ES-I3 (cell line): ENCODE measurements around the gene NDC1.

ENCODE experiments used
- H3K36me3 ChIP-seq: 2 replicates; pipeline ENCODE4 v1.6.1; 2013; ENCODE audit warnings: mild to moderate bottlenecking, low read length, control low read depth, moderate library complexity; ENCODE audit not compliant: insufficient read depth
- H3K4me1 ChIP-seq: 2 replicates; pipeline ENCODE4 v1.6.1; 2013; ENCODE audit warnings: mild to moderate bottlenecking, control low read depth, low read length; ENCODE audit not compliant: insufficient read depth
- H3K9ac ChIP-seq: 2 replicates; pipeline ENCODE4 v1.6.1; 2013; ENCODE audit warnings: low read depth, mild to moderate bottlenecking, low read length, moderate library complexity
- H3K9me3 ChIP-seq: 2 replicates; pipeline ENCODE4 v1.6.1; 2013; ENCODE audit warnings: mild to moderate bottlenecking, low read length, moderate library complexity; ENCODE audit not compliant: control insufficient read depth, insufficient read depth

Gene NDC1

GRCh38 chr1:53810007-53810406 lies 28.1 kb downstream of the NDC1 start:
- Histone ChIP-seq H3K9ac (no peak overlapping the region), H3K4me1 (0 out of 2 replicates have a peak, but pooled peaks cover 8% of the 10 kb centered on the region), H3K9me3 (no peaks in the 10 kb centered on the region), H3K36me3 (peaks cover 9% of the 10 kb centered on the region)

GRCh38 chr1:53807916-53808315 lies 30.2 kb downstream of the NDC1 start:
- Histone ChIP-seq H3K36me3 (peaks cover 11% of the 10 kb centered on the region), H3K9ac (no peak overlapping the region), H3K4me1 (0 out of 2 replicates have a peak, but pooled peaks cover 8% of the 10 kb centered on the region), H3K9me3 (no peaks in the 10 kb centered on the region)

- Histone ChIP-seq H3K9ac (no peak overlapping the region), H3K36me3 (peaks cover 11% of the 10 kb centered on the region; the same call in 1 of the 2 replicates), H3K4me1 (no peaks in the 10 kb centered on the region), H3K9me3 (no peaks in the 10 kb centered on the region)
Observed at GRCh38 chr1:53804791-53805505, 33.1 kb downstream of the NDC1 start.

- Histone ChIP-seq H3K9me3 (no peaks in the 10 kb centered on the region), H3K4me1 (no peaks in the 10 kb centered on the region), H3K36me3 (peaks cover 15% of the 10 kb centered on the region; the same call in 1 of the 2 replicates), H3K9ac (no peak overlapping the region)
Observed at GRCh38 chr1:53804181-53804580, 33.9 kb downstream of the NDC1 start.

GRCh38 chr1:53800621-53801020 lies 37.5 kb downstream of the NDC1 start:
- Histone ChIP-seq H3K9ac (no peak overlapping the region), H3K36me3 (peaks cover 16% of the 10 kb centered on the region; the same call in 1 of the 2 replicates), H3K9me3 (no peaks in the 10 kb centered on the region), H3K4me1 (no peaks in the 10 kb centered on the region)

- H3K4me1 ChIP-seq, result no peaks in the 10 kb centered on the region
- peaks cover 9% of the 10 kb centered on the region; the same call in 1 of the 2 replicates for H3K36me3 ChIP-seq
- H3K9me3 ChIP-seq, result no peaks in the 10 kb centered on the region
- no peak overlapping the region for H3K9ac ChIP-seq
Observed at GRCh38 chr1:53799141-53799540, 39.0 kb downstream of the NDC1 start.

- H3K36me3 ChIP-seq, result peaks cover 12% of the 10 kb centered on the region; the same call in 1 of the 2 replicates
Observed at GRCh38 chr1:53792806-53793205, 45.3 kb downstream of the NDC1 start.

GRCh38 chr1:53787655-53788054 lies 50.4 kb downstream of the NDC1 start:
- peaks cover 14% of the 10 kb centered on the region for H3K36me3 ChIP-seq
- no peak overlapping the region for H3K9ac ChIP-seq
- no peaks in the 10 kb centered on the region for H3K9me3 ChIP-seq
- no peaks in the 10 kb centered on the region for H3K4me1 ChIP-seq

More at GRCh38 chr1:53792806-53793205, 45.3 kb downstream of the NDC1 start:
- no peaks in the 10 kb centered on the region for H3K4me1 ChIP-seq
- no peak overlapping the region for H3K9ac ChIP-seq
- no peaks in the 10 kb centered on the region for H3K9me3 ChIP-seq

- H3K4me1 ChIP-seq, result no peaks in the 10 kb centered on the region
- H3K9me3 ChIP-seq, result no peaks in the 10 kb centered on the region
- peaks cover 17% of the 10 kb centered on the region for H3K36me3 ChIP-seq
- H3K9ac ChIP-seq, result no peak overlapping the region
Observed at GRCh38 chr1:53783056-53783455, 55.0 kb downstream of the NDC1 start.

GRCh38 chr1:53781654-53782053 lies 56.4 kb downstream of the NDC1 start:
- Histone ChIP-seq H3K4me1 (no peaks in the 10 kb centered on the region), H3K9me3 (no peaks in the 10 kb centered on the region), H3K36me3 (peaks cover 19% of the 10 kb centered on the region), H3K9ac (no peak overlapping the region)

- Histone ChIP-seq H3K9ac (no peak overlapping the region), H3K4me1 (no peaks in the 10 kb centered on the region), H3K9me3 (no peaks in the 10 kb centered on the region), H3K36me3 (peaks cover 12% of the 10 kb centered on the region)
Observed at GRCh38 chr1:53777272-53777671, 60.8 kb downstream of the NDC1 start.

- no peak overlapping the region for H3K9ac ChIP-seq
- H3K4me1 ChIP-seq, result no peaks in the 10 kb centered on the region
- H3K36me3 ChIP-seq, result no peaks in the 10 kb centered on the region; the same call in 1 of the 2 replicates
- no peaks in the 10 kb centered on the region for H3K9me3 ChIP-seq
Observed at GRCh38 chr1:53771648-53772047, 66.4 kb downstream of the NDC1 start.

- H3K4me1 ChIP-seq, result no peaks in the 10 kb centered on the region
- H3K36me3 ChIP-seq, result no peaks in the 10 kb centered on the region
- H3K9me3 ChIP-seq, result no peaks in the 10 kb centered on the region
Observed at GRCh38 chr1:53769780-53770179, 68.3 kb downstream of the NDC1 start.

GRCh38 chr1:53769184-53769583 lies 68.9 kb downstream of the NDC1 start:
- H3K9me3 ChIP-seq, result no peaks in the 10 kb centered on the region
- H3K4me1 ChIP-seq, result no peaks in the 10 kb centered on the region
- H3K9ac ChIP-seq, result no peak overlapping the region
- H3K36me3 ChIP-seq, result no peaks in the 10 kb centered on the region

More at GRCh38 chr1:53769780-53770179, 68.3 kb downstream of the NDC1 start:
- H3K9ac ChIP-seq, result no peak overlapping the region

- H3K9ac ChIP-seq, result no peak overlapping the region
- H3K4me1 ChIP-seq, result no peaks in the 10 kb centered on the region
- no peaks in the 10 kb centered on the region for H3K36me3 ChIP-seq
- H3K9me3 ChIP-seq, result no peaks in the 10 kb centered on the region
Observed at GRCh38 chr1:53766831-53767405, 71.2 kb downstream of the NDC1 start.
